ENCODE measurements around the gene VDR.
"Not testable (repeated sequence)": the region's sequence is repeated elsewhere in the genome, so short reads cannot be mapped to it uniquely, and the experiment has no call there.

VDR gene

GRCh38 chr12:47846294-47846996 lies 58.3 kb downstream of the VDR start:
- Histone ChIP-seq H2AFZ (ENCODE audit: low read length, unreplicated experiment) (no peak overlapping the region), H3K27me3 (ENCODE audit: insufficient read depth, low read length) (no peaks in the 10 kb centered on the region), H3K27ac (ENCODE audit: low read depth, low read length) (no peak overlapping the region)

GRCh38 chr12:47845081-47845480 lies 59.7 kb downstream of the VDR start:
- H3K36me3 ChIP-seq (ENCODE audit: insufficient read depth, low read length): no peaks in the 10 kb centered on the region; the same call in 1 of the 2 replicates
- H3K27me3 ChIP-seq (ENCODE audit: insufficient read depth, low read length): no peaks in the 10 kb centered on the region
- peaks cover 5% of the 10 kb centered on the region for H3K4me1 ChIP-seq (ENCODE audit: control insufficient read depth, insufficient read depth, low read length, unreplicated experiment)
- no peak overlapping the region for H2AFZ ChIP-seq (ENCODE audit: low read length, unreplicated experiment)
- no peak overlapping the region for H3K4me3 ChIP-seq (ENCODE audit: low read depth, low read length)
- no peak overlapping the region for H3K27ac ChIP-seq (ENCODE audit: low read depth, low read length)
- no peaks in the 10 kb centered on the region for H3K79me2 ChIP-seq (ENCODE audit: control insufficient read depth, insufficient read depth, low read length, unreplicated experiment)

More at GRCh38 chr12:47846294-47846996, 58.3 kb downstream of the VDR start:
- no peaks in the 10 kb centered on the region for H3K79me2 ChIP-seq (ENCODE audit: control insufficient read depth, insufficient read depth, low read length, unreplicated experiment)
- H3K4me3 ChIP-seq (ENCODE audit: low read depth, low read length): no peak overlapping the region
- H3K4me1 ChIP-seq (ENCODE audit: control insufficient read depth, insufficient read depth, low read length, unreplicated experiment): peaks cover 5% of the 10 kb centered on the region
- no peaks in the 10 kb centered on the region; the same call in 1 of the 2 replicates for H3K36me3 ChIP-seq (ENCODE audit: insufficient read depth, low read length)

GRCh38 chr12:47844264-47845019 lies 60.4 kb downstream of the VDR start:
- H3K4me1 ChIP-seq (ENCODE audit: control insufficient read depth, insufficient read depth, low read length, unreplicated experiment): peaks cover 5% of the 10 kb centered on the region
- H2AFZ ChIP-seq (ENCODE audit: low read length, unreplicated experiment): no peak overlapping the region
- H3K36me3 ChIP-seq (ENCODE audit: insufficient read depth, low read length): no peaks in the 10 kb centered on the region; the same call in 1 of the 2 replicates
- H3K27ac ChIP-seq (ENCODE audit: low read depth, low read length): no peak overlapping the region
- H3K27me3 ChIP-seq (ENCODE audit: insufficient read depth, low read length): no peaks in the 10 kb centered on the region
- H3K4me3 ChIP-seq (ENCODE audit: low read depth, low read length): no peak overlapping the region
- H3K79me2 ChIP-seq (ENCODE audit: control insufficient read depth, insufficient read depth, low read length, unreplicated experiment): no peaks in the 10 kb centered on the region

- no peaks in the 10 kb centered on the region for H3K27me3 ChIP-seq (ENCODE audit: insufficient read depth, low read length)
- H3K27ac ChIP-seq (ENCODE audit: low read depth, low read length): no peak overlapping the region
- H3K4me3 ChIP-seq (ENCODE audit: low read depth, low read length): no peak overlapping the region
- no peaks in the 10 kb centered on the region for H3K79me2 ChIP-seq (ENCODE audit: control insufficient read depth, insufficient read depth, low read length, unreplicated experiment)
- H3K4me1 ChIP-seq (ENCODE audit: control insufficient read depth, insufficient read depth, low read length, unreplicated experiment): peaks cover 5% of the 10 kb centered on the region
- H2AFZ ChIP-seq (ENCODE audit: low read length, unreplicated experiment): no peak overlapping the region
- H3K36me3 ChIP-seq (ENCODE audit: insufficient read depth, low read length): no peaks in the 10 kb centered on the region; the same call in 1 of the 2 replicates
These were observed 61.4 kb downstream of the VDR start for GRCh38 chr12:47843226-47843980.

GRCh38 chr12:47842543-47842942 lies 62.3 kb downstream of the VDR start:
- not testable (repeated sequence) for H3K4me3 ChIP-seq (ENCODE audit: low read depth, low read length); H3K27ac ChIP-seq (ENCODE audit: low read depth, low read length); H3K36me3 ChIP-seq (ENCODE audit: insufficient read depth, low read length); H2AFZ ChIP-seq (ENCODE audit: low read length, unreplicated experiment); H3K79me2 ChIP-seq (ENCODE audit: control insufficient read depth, insufficient read depth, low read length, unreplicated experiment); H3K4me1 ChIP-seq (ENCODE audit: control insufficient read depth, insufficient read depth, low read length, unreplicated experiment); H3K27me3 ChIP-seq (ENCODE audit: insufficient read depth, low read length)

- H3K4me1 ChIP-seq (ENCODE audit: control insufficient read depth, insufficient read depth, low read length, unreplicated experiment): peaks cover 5% of the 10 kb centered on the region
- H3K27me3 ChIP-seq (ENCODE audit: insufficient read depth, low read length): no peaks in the 10 kb centered on the region
- H3K36me3 ChIP-seq (ENCODE audit: insufficient read depth, low read length): no peaks in the 10 kb centered on the region; the same call in 1 of the 2 replicates
- H3K79me2 ChIP-seq (ENCODE audit: control insufficient read depth, insufficient read depth, low read length, unreplicated experiment): no peaks in the 10 kb centered on the region
- H3K4me3 ChIP-seq (ENCODE audit: low read depth, low read length): no peak overlapping the region
- H3K27ac ChIP-seq (ENCODE audit: low read depth, low read length): no peak overlapping the region
- H2AFZ ChIP-seq (ENCODE audit: low read length, unreplicated experiment): no peak overlapping the region
These were observed 62.9 kb downstream of the VDR start for GRCh38 chr12:47841910-47842309.

- Histone ChIP-seq H3K4me3 (ENCODE audit: low read depth, low read length) (no peak overlapping the region), H2AFZ (ENCODE audit: low read length, unreplicated experiment) (no peak overlapping the region), H3K36me3 (ENCODE audit: insufficient read depth, low read length) (no peaks in the 10 kb centered on the region; the same call in 1 of the 2 replicates)
These were observed 63.3 kb downstream of the VDR start for GRCh38 chr12:47841501-47841900.

GRCh38 chr12:47840571-47840970 lies 64.2 kb downstream of the VDR start:
- Histone ChIP-seq H3K4me3 (ENCODE audit: low read depth, low read length) (no peak overlapping the region), H3K4me1 (ENCODE audit: control insufficient read depth, insufficient read depth, low read length, unreplicated experiment) (peaks cover 10% of the 10 kb centered on the region), H3K27ac (ENCODE audit: low read depth, low read length) (no peak overlapping the region)

More at GRCh38 chr12:47841501-47841900, 63.3 kb downstream of the VDR start:
- H3K27ac ChIP-seq (ENCODE audit: low read depth, low read length): no peak overlapping the region
- no peaks in the 10 kb centered on the region for H3K79me2 ChIP-seq (ENCODE audit: control insufficient read depth, insufficient read depth, low read length, unreplicated experiment)
- H3K4me1 ChIP-seq (ENCODE audit: control insufficient read depth, insufficient read depth, low read length, unreplicated experiment): peaks cover 5% of the 10 kb centered on the region
- no peaks in the 10 kb centered on the region for H3K27me3 ChIP-seq (ENCODE audit: insufficient read depth, low read length)

GRCh38 chr12:47839214-47839876 lies 65.4 kb downstream of the VDR start:
- Histone ChIP-seq H3K27ac (ENCODE audit: low read depth, low read length) (no peak overlapping the region), H2AFZ (ENCODE audit: low read length, unreplicated experiment) (no peak overlapping the region), H3K4me1 (ENCODE audit: control insufficient read depth, insufficient read depth, low read length, unreplicated experiment) (peaks cover 13% of the 10 kb centered on the region), H3K4me3 (ENCODE audit: low read depth, low read length) (no peak overlapping the region), H3K79me2 (ENCODE audit: control insufficient read depth, insufficient read depth, low read length, unreplicated experiment) (no peaks in the 10 kb centered on the region), H3K27me3 (ENCODE audit: insufficient read depth, low read length) (no peaks in the 10 kb centered on the region), H3K36me3 (ENCODE audit: insufficient read depth, low read length) (no peaks in the 10 kb centered on the region)

More at GRCh38 chr12:47840571-47840970, 64.2 kb downstream of the VDR start:
- Histone ChIP-seq H2AFZ (ENCODE audit: low read length, unreplicated experiment) (no peak overlapping the region), H3K79me2 (ENCODE audit: control insufficient read depth, insufficient read depth, low read length, unreplicated experiment) (no peaks in the 10 kb centered on the region), H3K36me3 (ENCODE audit: insufficient read depth, low read length) (no peaks in the 10 kb centered on the region), H3K27me3 (ENCODE audit: insufficient read depth, low read length) (no peaks in the 10 kb centered on the region)

GRCh38 chr12:47838286-47838931 lies 66.4 kb downstream of the VDR start:
- no peaks in the 10 kb centered on the region for H3K27me3 ChIP-seq (ENCODE audit: insufficient read depth, low read length)
- H2AFZ ChIP-seq (ENCODE audit: low read length, unreplicated experiment): no peak overlapping the region
- no peak overlapping the region for H3K27ac ChIP-seq (ENCODE audit: low read depth, low read length)
- no peak overlapping the region for H3K4me3 ChIP-seq (ENCODE audit: low read depth, low read length)
- no peaks in the 10 kb centered on the region for H3K79me2 ChIP-seq (ENCODE audit: control insufficient read depth, insufficient read depth, low read length, unreplicated experiment)
- H3K36me3 ChIP-seq (ENCODE audit: insufficient read depth, low read length): no peaks in the 10 kb centered on the region
- peaks cover 13% of the 10 kb centered on the region for H3K4me1 ChIP-seq (ENCODE audit: control insufficient read depth, insufficient read depth, low read length, unreplicated experiment)

Data from ACC112 (cell line).